GM21737 (cell line): Measurements from ENCODE around the gene CTDSPL.
"Not testable (repeated sequence)": the region's sequence is repeated elsewhere in the genome, so short reads cannot be mapped to it uniquely, and the experiment has no call there.

Source experiments
- ATAC-seq: cut with Tn5 transposase; IDR thresholded peaks from one replicate; pipeline ENCODE4 v1.9.1; 2021; ENCODE audit warnings: mild to moderate bottlenecking, moderate library complexity; ENCODE audit not compliant: unreplicated experiment

Gene CTDSPL

DNA sequence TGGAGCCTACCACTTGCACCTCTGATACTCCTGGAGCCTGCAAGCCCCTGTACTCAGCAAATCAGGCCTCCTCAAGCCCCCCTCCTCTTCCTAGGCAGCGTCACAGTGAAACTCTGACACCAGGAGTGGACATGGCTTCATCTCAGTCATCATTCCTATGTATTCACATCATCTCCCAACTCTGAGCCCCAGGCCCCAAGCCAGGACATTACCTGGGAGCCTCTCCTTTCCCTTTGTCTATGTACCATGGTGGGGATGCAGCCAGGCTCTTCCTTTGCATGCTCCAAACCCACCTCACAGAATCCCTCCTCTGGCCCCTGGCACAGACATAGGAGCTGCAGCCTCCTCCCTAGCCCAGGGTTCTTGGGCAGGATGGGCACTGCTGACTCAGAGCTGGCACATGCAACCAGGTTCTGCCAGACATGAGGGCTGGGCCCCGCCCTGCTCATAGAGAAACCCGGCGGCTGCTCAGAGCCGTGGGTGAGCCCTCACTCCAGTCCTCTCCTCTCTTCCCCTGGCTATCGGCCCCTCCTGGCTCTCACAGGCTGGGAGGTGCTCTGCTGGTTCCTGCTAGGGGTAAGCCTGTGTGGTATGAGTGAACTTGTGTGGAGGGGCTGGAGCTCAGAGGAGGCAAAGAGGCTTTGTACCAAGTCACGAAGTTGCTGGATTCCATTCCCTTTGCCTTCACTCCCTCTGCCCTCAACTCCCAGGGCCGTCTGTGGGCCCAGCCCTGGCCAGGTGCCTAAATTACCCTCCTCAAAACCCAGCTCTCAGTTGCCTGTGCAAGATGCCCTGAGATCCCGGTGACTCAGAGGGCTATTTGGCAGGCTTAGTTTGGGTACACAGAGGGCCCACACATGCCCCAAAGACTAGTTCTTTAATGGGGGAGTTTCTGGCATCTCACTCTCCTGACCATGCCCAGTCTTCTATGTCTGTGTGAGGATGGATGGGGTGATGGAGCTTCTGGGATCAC lies 169.6 kb downstream of the CTDSPL start:
- ATAC-seq = no peak

- no peak for ATAC-seq
Measured at GRCh38 chr3:38032328-38032865, 170.7 kb downstream of the CTDSPL start.

DNA sequence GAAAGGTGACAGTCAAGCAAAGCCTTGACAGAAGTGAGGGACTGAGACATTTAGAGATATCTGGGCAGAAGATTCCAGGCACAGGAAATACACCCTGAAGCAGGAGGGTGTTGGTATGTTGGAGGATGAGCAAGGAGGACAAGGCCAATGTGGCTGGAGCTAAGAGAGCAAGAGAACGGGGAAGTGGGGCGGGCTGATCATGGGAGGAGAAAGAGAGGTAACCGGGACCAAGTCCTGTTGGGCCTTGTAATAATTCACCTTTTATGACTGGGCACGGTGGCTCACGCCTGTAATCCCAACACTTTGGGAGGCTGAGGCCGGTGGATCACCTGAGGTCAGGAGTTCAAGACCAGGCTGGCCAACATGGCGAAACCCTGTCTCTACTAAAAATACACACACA lies 171.9 kb downstream of the CTDSPL start:
- not testable (repeated sequence) for ATAC-seq
